CD4-positive, alpha-beta T cell (primary cell): ENCODE data around the gene FLRT1. TPM values are rescaled to one million over a fixed set of nuclear protein-coding genes. Genes with fewer than 3 reads are reported as not detected.

ENCODE experiments used
- ATAC-seq: fragments of 200-7000 bp; cut with Tn5 transposase; one replicate; pipeline ENCODE4 v1.10.0; 2022; ENCODE audit warnings: mild to moderate bottlenecking; ENCODE audit not compliant: poor library complexity
- CTCF ChIA-PET: fragments of 350-600 bp; sonication (Branson Sonifier 250); formaldehyde crosslinking; loops from one replicate; lab custom pipeline; 2021; ENCODE audit warnings: antibody characterized with exemption, inconsistent platforms; lab: Charles Lee
- POLR2A ChIA-PET: fragments of 350-600 bp; sonication (Branson Sonifier 250); formaldehyde crosslinking; loops from one replicate; lab custom pipeline; 2021; ENCODE audit warnings: antibody characterized with exemption, inconsistent platforms; lab: Charles Lee
- DNase-seq, 14 experiments: peaks; one replicate each; pipeline ENCODE4 v3.0.0-alpha.2; 2013 to 2020; ENCODE audit warnings: mixed read lengths in 2 of 14
- H3K27ac ChIP-seq, 2 donors: one replicate each; pipeline versions ENCODE4 v1.5.1 to v1.7.0; 2013; ENCODE audit warnings: low read length in 2 of 2, low read depth in 1 of 2, mild to moderate bottlenecking in 1 of 2
- H3K27me3 ChIP-seq, 2 experiments: 1 replicate in 1 of 2; 2 replicates in 1 of 2; pipeline versions ENCODE4 v1.6.1 to v1.7.0; 2013; ENCODE audit warnings: low read length in 2 of 2, control low read depth in 1 of 2, mild to moderate bottlenecking in 1 of 2, moderate library complexity in 1 of 2; ENCODE audit not compliant: insufficient read depth in 2 of 2, control insufficient read depth in 1 of 2
- H3K36me3 ChIP-seq: one replicate; pipeline ENCODE4 v1.6.1; 2013; ENCODE audit warnings: low read length, control low read depth; ENCODE audit not compliant: insufficient read depth
- H3K4me1 ChIP-seq: one replicate; pipeline ENCODE4 v1.6.1; 2013; ENCODE audit warnings: low read length, control low read depth; ENCODE audit not compliant: insufficient read depth
- H3K4me3 ChIP-seq: one replicate; pipeline ENCODE4 v1.5.1; 2013; ENCODE audit warnings: mild to moderate bottlenecking, low read length, moderate library complexity
- H3K9me3 ChIP-seq, 2 experiments: 1 replicate in 1 of 2; 2 replicates in 1 of 2; pipeline versions ENCODE4 v1.6.1 to v1.7.0; 2013; ENCODE audit warnings: low read length in 2 of 2, mild to moderate bottlenecking in 2 of 2, control low read depth in 1 of 2, moderate library complexity in 1 of 2; ENCODE audit not compliant: control insufficient read depth in 1 of 2, insufficient read depth in 1 of 2
- H3K27ac Mint-ChIP-seq: one replicate; pipeline ENCODE4 v1.8.0; 2020; ENCODE audit warnings: mixed read lengths
- H3K27me3 Mint-ChIP-seq: one replicate; pipeline ENCODE4 v1.8.0; 2021; ENCODE audit warnings: mixed read lengths
- H3K36me3 Mint-ChIP-seq: one replicate; pipeline ENCODE4 v1.8.0; 2021; ENCODE audit warnings: low read depth, mixed read lengths
- H3K4me1 Mint-ChIP-seq: one replicate; pipeline ENCODE4 v1.8.0; 2021; ENCODE audit warnings: low read depth, mixed read lengths
- H3K4me3 Mint-ChIP-seq: one replicate; pipeline ENCODE4 v1.8.0; 2020; ENCODE audit warnings: mild to moderate bottlenecking, mixed read lengths
- H3K9me3 Mint-ChIP-seq: one replicate; pipeline ENCODE4 v1.8.0; 2020; ENCODE audit warnings: mixed read lengths
- CTCF ChIP-seq: fragments of 200-600 bp; IDR thresholded peaks from one replicate; pipeline ENCODE4 v1.8.0; 2022; ENCODE audit warnings: antibody characterized with exemption, mild to moderate bottlenecking
- intact Hi-C, 2 experiments: fragments of 100-400 bp; cut with DNase I in 1 of 2; cut with micrococcal nuclease in 1 of 2; formaldehyde crosslinking; loops; one replicate each; pipeline versions ENCODE4 v1.15.1 to v1.9.0; 2023 to 2025; cut with DNase I, micrococcal nuclease
- total RNA-seq, 174 experiments: library from RNA in 2 of 174; stranded (reverse) in 2 of 174; gene quantifications; one replicate each; pipeline ENCODE4 v1.2.3 and lab custom pipeline; 2021 to 2026

FLRT1 gene
- total RNA-seq, 2 experiments from 2014 or later, result not detected

- Mint-ChIP-seq H3K9me3 (no peaks in the 10 kb centered on the region), H3K4me3 (no peak overlapping the region), H3K27ac (no peak overlapping the region), H3K27me3 (peaks cover 18% of the 10 kb centered on the region), H3K4me1 (peaks cover 8% of the 10 kb centered on the region), H3K36me3 (no peaks in the 10 kb centered on the region)
- no peak overlapping the region for H3K27ac ChIP-seq
- H3K27me3 ChIP-seq, result peaks cover 19 to 21% of the 10 kb centered on the region in 2 experiments
- DNase-seq (no peak), ATAC-seq (no peak)
- peaks cover 13% of the 10 kb centered on the region for H3K4me1 ChIP-seq
- H3K9me3 ChIP-seq, result peaks cover 0 to 11% of the 10 kb centered on the region in 2 experiments
- ChIA-PET POLR2A (no interaction called here), CTCF (no interaction called here)
- no peak for TF ChIP-seq CTCF
- no peaks in the 10 kb centered on the region for H3K36me3 ChIP-seq
- H3K4me3 ChIP-seq, result no peak overlapping the region
- intact Hi-C loops, result no loop called here
Measured at GRCh38 chr11:64057890-64058289, 22.2 kb downstream of the FLRT1 start.

- CTCF ChIA-PET, result no interaction called here
Measured at GRCh38 chr11:64058494-64058893, 22.8 kb downstream of the FLRT1 start.

GRCh38 chr11:64059339-64060140 is 23.8 kb downstream of the FLRT1 start:
- peaks cover 13% of the 10 kb centered on the region for H3K4me1 ChIP-seq
- H3K4me3 Mint-ChIP-seq, result no peak overlapping the region
- peaks cover 8% of the 10 kb centered on the region for H3K4me1 Mint-ChIP-seq

More at GRCh38 chr11:64058494-64058893, 22.8 kb downstream of the FLRT1 start:
- DNase-seq, result no peak
- Mint-ChIP-seq H3K4me1 (peaks cover 8% of the 10 kb centered on the region), H3K27ac (no peak overlapping the region), H3K9me3 (no peaks in the 10 kb centered on the region), H3K4me3 (no peak overlapping the region), H3K36me3 (no peaks in the 10 kb centered on the region), H3K27me3 (peaks cover 23% of the 10 kb centered on the region)
- no peak for ATAC-seq
- Histone ChIP-seq H3K27me3 (peaks cover 19 to 24% of the 10 kb centered on the region in 2 experiments), H3K9me3 (peaks cover 0 to 11% of the 10 kb centered on the region in 2 experiments), H3K4me1 (peaks cover 13% of the 10 kb centered on the region), H3K4me3 (no peak overlapping the region), H3K27ac (no peak overlapping the region), H3K36me3 (no peaks in the 10 kb centered on the region)
- POLR2A ChIA-PET, result no interaction called here
- no peak for TF ChIP-seq CTCF
- intact Hi-C loops, result no loop called here

More at GRCh38 chr11:64059339-64060140, 23.8 kb downstream of the FLRT1 start:
- DNase-seq (no peak), ATAC-seq (no peak)
- no peak overlapping the region for H3K27ac ChIP-seq
- ChIA-PET POLR2A (no interaction called here), CTCF (no interaction called here)
- H3K4me3 ChIP-seq, result no peak overlapping the region
- no peaks in the 10 kb centered on the region for H3K36me3 ChIP-seq
- Mint-ChIP-seq H3K9me3 (no peaks in the 10 kb centered on the region), H3K27me3 (peaks cover 23% of the 10 kb centered on the region), H3K27ac (no peak overlapping the region), H3K36me3 (no peaks in the 10 kb centered on the region)
- peaks cover 0 to 11% of the 10 kb centered on the region in 2 experiments for H3K9me3 ChIP-seq
- peaks cover 19 to 24% of the 10 kb centered on the region in 2 experiments for H3K27me3 ChIP-seq
- TF ChIP-seq CTCF, result no peak
- intact Hi-C loops, result no loop called here
